ENCODE results near the gene WNT5A.

GRCh38 chr3:55531321-55531720 lies 44.2 kb upstream of the WNT5A start:
- TF ChIP-seq CTCF (IDR thresholded peaks at IDR 0.05) (no peak), ZFX (IDR thresholded peaks at IDR 0.05; ENCODE audit: borderline replicate concordance) (no peak)

Measured in 22Rv1 (cell line).